Liver (tissue), 9 donors: ENCODE data around the gene EFNA2. TPM values are rescaled to one million over a fixed set of nuclear protein-coding genes. Genes with fewer than 3 reads are reported as not detected.

Experiments used
- DNase-seq: peaks from one replicate; pipeline ENCODE4 v3.0.0-alpha.2; 2017; ENCODE audit warnings: low spot score
- H3K27ac ChIP-seq, 2 donors: one replicate each; pipeline ENCODE4 v1.7.0; 2013; ENCODE audit warnings: inconsistent platforms in 2 of 2, low read length in 2 of 2, control low read depth in 1 of 2, low read depth in 1 of 2, mild to moderate bottlenecking in 1 of 2
- H3K27me3 ChIP-seq, 4 donors: one replicate each; pipeline versions ENCODE4 v1.6.1 to v1.7.0; 2013; ENCODE audit warnings: low read length in 3 of 4, inconsistent platforms in 1 of 4, mild to moderate bottlenecking in 1 of 4, moderate library complexity in 1 of 4; ENCODE audit not compliant: control insufficient read depth in 4 of 4, insufficient read depth in 4 of 4
- H3K36me3 ChIP-seq, 4 donors: one replicate each; pipeline versions ENCODE4 v1.6.1 to v1.7.0; 2013; ENCODE audit warnings: low read length in 3 of 4, mild to moderate bottlenecking in 3 of 4, low read depth in 1 of 4, moderate library complexity in 1 of 4; ENCODE audit not compliant: control insufficient read depth in 4 of 4, insufficient read depth in 3 of 4
- H3K4me1 ChIP-seq, 4 donors: one replicate each; pipeline versions ENCODE4 v1.6.1 to v1.7.0; 2013; ENCODE audit warnings: low read length in 3 of 4, mild to moderate bottlenecking in 3 of 4, moderate library complexity in 1 of 4; ENCODE audit not compliant: control insufficient read depth in 4 of 4, insufficient read depth in 4 of 4
- H3K4me3 ChIP-seq, 3 donors: one replicate each; pipeline versions ENCODE4 v1.6.1 to v1.7.0; 2013; ENCODE audit warnings: low read length in 3 of 3, control low read depth in 1 of 3, low read depth in 1 of 3, mild to moderate bottlenecking in 1 of 3
- H3K9ac ChIP-seq, 2 donors: one replicate each; pipeline ENCODE4 v1.7.0; 2013; ENCODE audit warnings: low read length in 2 of 2, mild to moderate bottlenecking in 2 of 2, moderate library complexity in 2 of 2, control low read depth in 1 of 2, low read depth in 1 of 2
- H3K9me3 ChIP-seq, 4 donors: one replicate each; pipeline versions ENCODE4 v1.6.1 to v1.7.0; 2013; ENCODE audit warnings: low read length in 3 of 4; ENCODE audit not compliant: control insufficient read depth in 4 of 4
- ATF3 ChIP-seq: IDR thresholded peaks from 2 replicates; pipeline ENCODE4 v1.6.1; 2016; ENCODE audit warnings: antibody characterized with exemption
- CTCF ChIP-seq: fragments of 150-350 bp; IDR thresholded peaks from 2 replicates; pipeline ENCODE4 v1.5.1; 2017; ENCODE audit warnings: improper control_type of control experiment, low read depth, low read length; ENCODE audit not compliant: missing input control
- EGR1 ChIP-seq, 2 donors: IDR thresholded peaks; 2 replicates each; pipeline ENCODE4 v1.6.1; 2016 to 2018; ENCODE audit warnings: antibody characterized with exemption in 2 of 2, low read depth in 2 of 2
- FOXA1 ChIP-seq: IDR thresholded peaks from 2 replicates; pipeline ENCODE4 v1.6.1; 2016; ENCODE audit warnings: antibody characterized with exemption
- FOXA2 ChIP-seq: IDR thresholded peaks from 2 replicates; pipeline ENCODE4 v1.6.1; 2016; ENCODE audit warnings: antibody characterized with exemption
- HNF4A ChIP-seq, 2 donors: conservative IDR thresholded peaks; 2 replicates each; pipeline ENCODE4 v1.6.1; 2016; ENCODE audit warnings: antibody characterized with exemption in 2 of 2, mild to moderate bottlenecking in 2 of 2
- HNF4G ChIP-seq: IDR thresholded peaks from 2 replicates; pipeline ENCODE4 v1.6.1; 2016; ENCODE audit warnings: antibody characterized with exemption
- JUND ChIP-seq, 2 donors: IDR thresholded peaks; 2 replicates each; pipeline ENCODE4 v1.6.1; 2016; ENCODE audit warnings: antibody characterized with exemption in 2 of 2
- MAX ChIP-seq: IDR thresholded peaks from 2 replicates; pipeline ENCODE4 v1.6.1; 2016; ENCODE audit warnings: antibody characterized with exemption
- NR2F2 ChIP-seq: IDR thresholded peaks from 2 replicates; pipeline ENCODE4 v1.6.1; 2016; ENCODE audit warnings: antibody characterized with exemption
- RAD21 ChIP-seq, 2 donors: IDR thresholded peaks; 2 replicates each; pipeline ENCODE4 v1.6.1; 2016; ENCODE audit warnings: antibody characterized with exemption in 2 of 2, mild to moderate bottlenecking in 2 of 2
- REST ChIP-seq: IDR thresholded peaks from 2 replicates; pipeline ENCODE4 v1.6.1; 2016; ENCODE audit warnings: antibody characterized with exemption, mild to moderate bottlenecking
- RXRA ChIP-seq, 2 donors: IDR thresholded peaks; 2 replicates each; pipeline ENCODE4 v1.6.1; 2017 to 2018; ENCODE audit warnings: antibody characterized with exemption in 2 of 2, mild to moderate bottlenecking in 1 of 2
- SP1 ChIP-seq: IDR thresholded peaks from 2 replicates; pipeline ENCODE4 v1.6.1; 2018; ENCODE audit warnings: antibody characterized with exemption, mild to moderate bottlenecking
- TAF1 ChIP-seq: conservative IDR thresholded peaks from 2 replicates; pipeline ENCODE4 v1.6.1; 2016; ENCODE audit warnings: antibody characterized with exemption, mild to moderate bottlenecking
- YY1 ChIP-seq: IDR thresholded peaks from 2 replicates; pipeline ENCODE4 v1.6.1; 2016; ENCODE audit warnings: antibody characterized with exemption, mild to moderate bottlenecking
- ZBTB33 ChIP-seq: IDR thresholded peaks from 2 replicates; pipeline ENCODE4 v1.6.1; 2016; ENCODE audit warnings: antibody characterized with exemption
- WGBS: extraction: QIAGEN DNeasy Blood & Tissue Kit; methylation state at CpG from one replicate; pipeline ENCODE4 v1.1.7; 2013; 5-methylcytosine and 5-hydroxymethylcytosine counted together
- polyA plus RNA-seq, 2 donors: library from polyadenylated mRNA; stranded (reverse) in 1 of 2; unstranded in 1 of 2; fragments of 200-250 nt in 1 of 2; fragments of >200 nt in 1 of 2; fragmentation: Nextera tagmentation in 1 of 2; extraction: Ambion mirVana in 1 of 2; gene quantifications; one replicate each; pipeline versions ENCODE4 v1.2.1 to v1.2.3, GENCODE V29; 2013 to 2015
- total RNA-seq, 2 donors: library from RNA; depleted of rRNA; stranded (reverse); fragments of >200 nt; gene quantifications; one replicate each; pipeline ENCODE4 v1.2.3, GENCODE V29; 2014
- donor health status: healthy.
- donor health status: healthy.
- donor health status: healthy.
- donor health status: healthy.
- donor health status: healthy.

Gene EFNA2
- total and polyA plus RNA-seq, 4 donors, result 0.98 to 9.8 (median 4.3) TPM

- no peak overlapping the region for H3K4me3 ChIP-seq
- peaks cover 0 to 7% (median 3%) of the 10 kb centered on the region in 4 donors for H3K4me1 ChIP-seq
- TF ChIP-seq SP1, result no peak
- TF ChIP-seq REST, result no peak
- H3K9ac ChIP-seq, result no peak overlapping the region
- H3K9me3 ChIP-seq, result no peaks in the 10 kb centered on the region
- no peak overlapping the region for H3K27ac ChIP-seq
- H3K27me3 ChIP-seq, result peaks cover 0 to 2% (median 0%) of the 10 kb centered on the region in 4 donors
- H3K36me3 ChIP-seq, result no peaks in the 10 kb centered on the region
- WGBS, result 77% methylated on average over 61 of the region's 61 CpGs
- DNase-seq, result no peak
Observed at GRCh38 chr19:1312767-1313694, 27.4 kb downstream of the EFNA2 start.

- no peak overlapping the region for H3K27ac ChIP-seq
- H3K4me1 ChIP-seq, result peaks cover 0 to 7% (median 3%) of the 10 kb centered on the region in 4 donors
- H3K27me3 ChIP-seq, result peaks cover 0 to 2% (median 0%) of the 10 kb centered on the region in 4 donors
- H3K9me3 ChIP-seq, result no peaks in the 10 kb centered on the region
- no peak for DNase-seq
- H3K9ac ChIP-seq, result no peak overlapping the region
- H3K4me3 ChIP-seq, result no peak overlapping the region
- TF ChIP-seq ZBTB33, result no peak
- TF ChIP-seq TAF1, result no peak
- no peak for TF ChIP-seq SP1
- no peak for TF ChIP-seq ATF3
- no peak for TF ChIP-seq EGR1 (IDR thresholded peaks at IDR 0.05; ENCODE audit: low read depth in 2 of 2)
- no peak for TF ChIP-seq RXRA (IDR thresholded peaks at IDR 0.05)
- no peak for TF ChIP-seq HNF4G
- no peak for TF ChIP-seq RAD21 (IDR thresholded peaks at IDR 0.05)
- no peak for TF ChIP-seq HNF4A (conservative IDR thresholded peaks at IDR 0.05)
- TF ChIP-seq FOXA2, result no peak
- TF ChIP-seq CTCF, result no peak
- TF ChIP-seq YY1, result no peak
- no peak for TF ChIP-seq REST
- TF ChIP-seq JUND (IDR thresholded peaks at IDR 0.05), result no peak
- no peak for TF ChIP-seq FOXA1
- no peak for TF ChIP-seq NR2F2
- TF ChIP-seq MAX, result no peak
- H3K36me3 ChIP-seq, result no peaks in the 10 kb centered on the region
- 77% methylated on average over 32 of the region's 32 CpGs for WGBS
Observed at GRCh38 chr19:1313695-1314613, 28.3 kb downstream of the EFNA2 start.
